Stimulated activated naive CD4-positive, alpha-beta T cell treated with Interleukin-2 at 50 U/mL for 16 hours (primary cell): ENCODE measurements around the gene CD68.
A peak's percentile ranks its signal among the peaks of the same experiment; 100 is the strongest.

Experiments used
- DNase-seq: peaks from one replicate; lab custom pipeline; 2025; lab: John Stamatoyannopoulos, UW

CD68 gene

DNA sequence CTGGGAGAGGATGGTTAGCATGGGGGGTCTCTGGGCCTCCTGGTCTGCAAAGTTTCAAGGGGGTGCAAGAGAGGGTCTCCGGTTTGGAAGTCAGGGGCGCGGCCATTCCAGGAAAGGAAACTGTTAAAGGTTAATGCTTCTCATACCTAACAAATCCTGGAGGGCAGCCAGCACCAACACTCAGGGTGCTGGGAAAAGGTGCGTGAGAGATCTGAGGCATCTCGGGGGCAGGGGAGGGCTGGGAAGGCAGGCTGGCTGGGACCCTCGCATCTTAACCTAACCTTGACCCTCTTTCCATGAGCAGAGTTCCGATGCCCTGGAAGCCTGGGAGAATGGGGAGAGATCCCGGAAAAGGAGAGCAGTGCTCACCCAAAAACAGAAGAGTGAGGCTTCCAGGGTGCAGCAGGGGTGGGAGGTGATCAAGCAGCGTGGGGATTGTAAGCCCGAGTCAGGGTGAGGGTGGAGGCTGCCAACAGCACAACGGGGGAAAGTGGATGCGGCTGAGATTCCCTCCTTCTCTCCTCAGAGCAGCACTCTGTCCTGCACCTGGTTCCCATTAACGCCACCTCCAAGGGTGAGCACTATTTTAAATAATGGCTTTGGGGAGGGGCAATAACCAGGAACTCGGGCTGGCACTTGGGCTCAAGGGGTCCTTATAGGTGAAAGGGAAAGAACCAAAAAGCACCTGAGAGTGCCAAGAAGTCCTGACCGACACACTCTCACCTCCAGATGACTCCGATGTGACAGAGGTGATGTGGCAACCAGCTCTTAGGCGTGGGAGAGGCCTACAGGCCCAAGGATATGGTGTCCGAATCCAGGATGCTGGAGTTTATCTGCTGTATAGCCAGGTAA lies 19.9 kb upstream of the CD68 start:
- no peak for DNase-seq

DNA sequence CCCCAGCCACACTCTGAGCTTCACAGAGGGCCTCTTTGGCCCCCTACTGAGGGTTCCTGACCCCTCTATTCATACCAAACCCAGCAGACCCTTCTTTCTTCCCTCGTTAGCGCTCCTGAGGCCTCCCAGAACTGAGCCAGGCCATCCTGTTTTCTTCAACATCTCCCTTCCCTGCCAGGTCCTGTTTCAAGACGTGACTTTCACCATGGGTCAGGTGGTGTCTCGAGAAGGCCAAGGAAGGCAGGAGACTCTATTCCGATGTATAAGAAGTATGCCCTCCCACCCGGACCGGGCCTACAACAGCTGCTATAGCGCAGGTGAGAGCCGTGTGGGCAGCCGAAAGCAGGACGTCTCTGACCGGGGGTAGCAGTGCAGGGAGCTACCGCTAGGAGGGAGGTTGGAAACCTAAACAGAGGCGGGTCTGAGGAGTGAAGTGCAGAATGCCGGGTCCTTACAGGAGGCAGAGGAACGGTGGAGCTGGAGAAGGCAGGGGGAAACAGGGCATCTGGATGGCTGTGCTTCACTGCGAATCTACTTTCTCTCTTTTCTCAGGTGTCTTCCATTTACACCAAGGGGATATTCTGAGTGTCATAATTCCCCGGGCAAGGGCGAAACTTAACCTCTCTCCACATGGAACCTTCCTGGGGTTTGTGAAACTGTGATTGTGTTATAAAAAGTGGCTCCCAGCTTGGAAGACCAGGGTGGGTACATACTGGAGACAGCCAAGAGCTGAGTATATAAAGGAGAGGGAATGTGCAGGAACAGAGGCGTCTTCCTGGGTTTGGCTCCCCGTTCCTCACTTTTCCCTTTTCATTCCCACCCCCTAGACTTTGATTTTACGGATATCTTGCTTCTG lies 19.0 kb upstream of the CD68 start:
- peak; percentile 38 for DNase-seq

GRCh38 chr17:7561028-7561575 lies 18.3 kb upstream of the CD68 start:
- peak; percentile 82 for DNase-seq

DNA sequence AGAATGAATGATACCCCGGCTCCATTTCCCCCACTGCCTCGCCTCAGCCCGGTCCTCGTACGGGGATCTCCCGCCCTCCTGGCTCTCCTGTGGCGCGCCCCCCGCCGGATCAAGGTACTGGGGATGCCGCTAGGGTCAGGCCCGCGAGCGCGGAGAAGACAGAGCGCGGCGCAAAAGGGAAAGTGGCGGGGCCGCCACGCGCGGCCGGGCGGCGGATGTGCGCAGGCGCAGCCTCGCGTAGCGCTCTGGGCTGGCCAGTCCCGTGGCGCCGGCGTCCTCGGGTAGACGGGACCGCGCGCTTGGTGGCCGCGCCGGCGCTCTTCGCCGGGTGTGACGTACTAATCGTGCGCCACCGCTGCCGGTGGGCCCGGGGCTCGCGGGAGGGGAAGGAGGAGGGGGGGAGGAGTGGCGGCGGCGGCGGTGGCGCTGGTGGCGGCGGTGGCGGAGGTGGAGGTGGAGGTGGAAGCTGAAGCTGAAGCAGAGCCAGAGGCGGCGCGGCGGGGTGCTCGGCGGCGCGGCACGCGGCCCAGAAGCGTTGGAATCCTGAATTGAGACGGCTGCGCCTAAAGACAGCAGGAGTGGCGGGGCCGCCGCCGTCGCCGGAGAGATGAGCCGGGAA lies 17.7 kb upstream of the CD68 start, which contains the start of gene SENP3:
Gene SENP3, plus strand, starts transcription at position 331 of the 619 bp plus-strand sequence. CDS start 1,158 bp downstream, outside the sequence.
- peak; percentile 85 for DNase-seq

DNA sequence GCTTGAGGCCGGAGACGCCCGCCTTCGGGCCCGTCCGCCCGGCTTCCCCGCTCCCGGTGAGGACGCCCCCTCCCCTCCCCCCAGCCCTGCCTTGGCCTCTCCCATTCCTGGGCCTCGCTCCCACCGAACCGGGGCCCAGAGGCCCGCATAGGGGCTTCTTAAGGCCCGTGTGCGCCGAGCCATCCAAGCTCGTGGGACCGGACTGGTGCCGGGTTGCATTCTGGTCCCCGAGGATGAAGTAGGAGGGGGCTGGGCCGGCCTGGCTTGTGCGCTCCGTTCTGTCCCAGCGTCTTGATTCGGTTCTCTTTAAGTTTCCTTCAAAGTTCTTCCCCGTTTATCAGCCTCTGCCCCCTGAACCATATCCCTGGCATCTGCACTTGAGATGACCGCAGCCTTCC lies 17.2 kb upstream of the CD68 start:
- DNase-seq: no peak

DNA sequence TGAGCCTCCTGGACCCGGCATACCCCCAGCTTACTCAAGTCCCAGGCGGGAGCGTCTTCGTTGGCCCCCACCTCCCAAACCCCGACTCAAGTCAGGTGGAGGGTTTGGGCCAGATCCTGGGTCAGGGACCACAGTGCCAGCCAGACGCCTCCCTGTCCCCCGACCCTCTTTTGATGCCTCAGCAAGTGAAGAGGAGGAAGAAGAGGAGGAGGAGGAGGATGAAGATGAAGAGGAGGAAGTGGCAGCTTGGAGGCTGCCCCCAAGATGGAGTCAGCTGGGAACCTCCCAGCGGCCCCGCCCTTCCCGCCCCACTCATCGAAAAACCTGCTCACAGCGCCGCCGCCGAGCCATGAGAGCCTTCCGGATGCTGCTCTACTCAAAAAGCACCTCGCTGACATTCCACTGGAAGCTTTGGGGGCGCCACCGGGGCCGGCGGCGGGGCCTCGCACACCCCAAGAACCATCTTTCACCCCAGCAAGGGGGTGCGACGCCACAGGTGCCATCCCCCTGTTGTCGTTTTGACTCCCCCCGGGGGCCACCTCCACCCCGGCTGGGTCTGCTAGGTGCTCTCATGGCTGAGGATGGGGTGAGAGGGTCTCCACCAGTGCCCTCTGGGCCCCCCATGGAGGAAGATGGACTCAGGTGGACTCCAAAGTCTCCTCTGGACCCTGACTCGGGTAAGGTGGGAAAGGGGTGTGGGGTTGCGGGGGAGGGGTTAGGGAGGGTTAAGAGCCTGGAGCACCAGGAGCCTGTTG lies 16.1 kb upstream of the CD68 start:
- DNase-seq: no peak

DNA sequence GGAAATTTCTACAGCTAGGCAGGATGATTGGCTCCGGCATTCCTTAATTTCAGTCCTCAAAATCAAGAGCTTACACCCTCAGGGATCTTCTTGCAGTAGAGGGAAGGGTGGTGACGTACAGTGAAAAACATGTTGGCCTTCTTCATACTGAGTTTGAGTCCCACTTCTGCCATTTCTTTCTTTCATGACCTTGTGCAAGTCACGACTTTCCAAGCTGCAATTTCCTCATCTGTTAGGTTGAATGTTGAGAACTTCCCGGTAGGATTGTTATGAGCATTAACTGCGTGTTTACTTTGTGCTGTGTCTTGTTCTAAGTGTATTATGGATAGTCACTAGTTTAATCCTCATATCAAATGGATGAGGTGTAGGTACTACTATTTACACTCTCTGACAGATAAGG lies 9.9 kb upstream of the CD68 start:
- DNase-seq: no peak

GRCh38 chr17:7570351-7570750 lies 9.1 kb upstream of the CD68 start:
- no peak for DNase-seq

DNA sequence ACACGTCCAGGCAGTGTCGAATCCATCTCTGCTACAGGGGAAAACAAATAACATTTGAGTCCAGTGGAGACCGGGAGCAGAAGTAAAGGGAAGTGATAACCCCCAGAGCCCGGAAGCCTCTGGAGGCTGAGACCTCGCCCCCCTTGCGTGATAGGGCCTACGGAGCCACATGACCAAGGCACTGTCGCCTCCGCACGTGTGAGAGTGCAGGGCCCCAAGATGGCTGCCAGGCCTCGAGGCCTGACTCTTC lies 7.2 kb upstream of the CD68 start:
- DNase-seq: no peak

GRCh38 chr17:7572588-7573323 lies 6.7 kb upstream of the CD68 start:
- peak; percentile 99 for DNase-seq

- peak; percentile 91 for DNase-seq
Observed at GRCh38 chr17:7573324-7574080, 5.9 kb upstream of the CD68 start.

GRCh38 chr17:7574176-7574953 lies 5.1 kb upstream of the CD68 start:
- DNase-seq: no peak

GRCh38 chr17:7575481-7575883 lies 4.0 kb upstream of the CD68 start:
- DNase-seq: no peak

- no peak for DNase-seq
Observed at GRCh38 chr17:7575959-7576358, 3.5 kb upstream of the CD68 start.

DNA sequence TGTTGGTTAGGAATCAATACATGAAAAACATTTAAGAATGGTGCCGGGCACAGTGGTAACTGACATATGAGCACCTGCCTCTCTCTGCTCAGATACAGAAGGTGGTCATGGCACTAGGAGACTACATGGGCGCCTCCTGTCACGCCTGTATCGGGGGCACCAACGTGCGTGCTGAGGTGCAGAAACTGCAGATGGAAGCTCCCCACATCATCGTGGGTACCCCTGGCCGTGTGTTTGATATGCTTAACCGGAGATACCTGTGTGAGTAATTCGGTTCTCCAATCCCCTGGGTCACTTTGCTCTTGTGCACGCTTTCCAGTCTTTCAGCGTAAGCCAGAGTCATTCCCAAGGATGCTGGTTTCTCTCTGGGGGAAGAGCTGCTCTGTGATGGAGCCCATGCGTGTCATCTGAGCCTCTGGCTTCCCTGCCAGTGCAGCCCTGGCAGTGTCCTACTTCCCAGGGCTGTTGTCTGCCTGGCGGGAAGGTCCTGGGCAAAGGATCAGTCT lies 3.0 kb upstream of the CD68 start:
- no peak for DNase-seq

GRCh38 chr17:7577327-7578199 lies 1.9 kb upstream of the CD68 start:
- DNase-seq: no peak

- no peak for DNase-seq
Observed at GRCh38 chr17:7579834-7580603, 581 bp downstream of the CD68 start.
